OCI-LY7 (cell line): ENCODE measurements around the gene MEOX1. TPM values are rescaled to one million over a fixed set of nuclear protein-coding genes. Genes with fewer than 3 reads are reported as not detected.

ENCODE experiments used
- BruUV-seq: library from RNA; stranded (reverse); fragments of 400-500 nt; replicated peaks from 2 replicates; lab custom pipeline; 2021; lab: Mats Ljungman, UMichigan
- CTCF ChIA-PET: fragments of 300-600 bp; sonication (Branson Sonifier 250); formaldehyde crosslinking; loops from one replicate; lab custom pipeline; 2022; ENCODE audit warnings: antibody characterized with exemption; ENCODE audit not compliant: unreplicated experiment; lab: Charles Lee
- POLR2A ChIA-PET: fragments of 300-600 bp; sonication (Branson Sonifier 250); formaldehyde crosslinking; loops from one replicate; lab custom pipeline; 2022; ENCODE audit warnings: antibody characterized with exemption; lab: Charles Lee
- DNase-seq: peaks from one replicate; pipeline ENCODE4 v3.0.0-alpha.2; 2015; ENCODE audit warnings: low spot score
- H2AFZ ChIP-seq: fragments of 200-600 bp; sonication (generic), shearing (Covaris generic); 2 replicates; pipeline ENCODE4 v1.6.1; 2014; ENCODE audit warnings: mild to moderate bottlenecking, antibody characterized with exemption, low read length, moderate library complexity
- H3K27ac ChIP-seq: fragments of 200-600 bp; sonication (generic); 2 replicates; pipeline ENCODE4 v1.5.1; 2014; ENCODE audit warnings: mixed run types, low read depth, mild to moderate bottlenecking, moderate library complexity, low read length, inconsistent platforms; ENCODE audit not compliant: poor library complexity, severe bottlenecking
- H3K36me3 ChIP-seq: fragments of 200-600 bp; sonication (generic); 2 replicates; pipeline ENCODE4 v1.6.1; 2014; ENCODE audit warnings: mild to moderate bottlenecking, antibody characterized with exemption, low read length, moderate library complexity, mixed read lengths; ENCODE audit not compliant: insufficient read depth
- H3K4me1 ChIP-seq: fragments of 200-600 bp; sonication (generic); 2 replicates; pipeline ENCODE4 v1.5.1; 2014; ENCODE audit warnings: mild to moderate bottlenecking, low read length; ENCODE audit not compliant: insufficient read depth, poor library complexity, severe bottlenecking
- H3K4me2 ChIP-seq: fragments of 200-600 bp; sonication (generic); 2 replicates; pipeline ENCODE4 v1.6.1; 2014; ENCODE audit warnings: mild to moderate bottlenecking, low read length
- H3K4me3 ChIP-seq: fragments of 200-600 bp; sonication (generic); 2 replicates; pipeline ENCODE4 v1.5.1; 2014; ENCODE audit warnings: mild to moderate bottlenecking, low read depth, low read length; ENCODE audit not compliant: poor library complexity, severe bottlenecking
- H3K79me2 ChIP-seq: fragments of 200-600 bp; sonication (generic); 2 replicates; pipeline ENCODE4 v1.6.1; 2016; ENCODE audit warnings: low read depth, mild to moderate bottlenecking, low read length, moderate library complexity, mixed read lengths; ENCODE audit not compliant: insufficient read depth
- H3K9me2 ChIP-seq: fragments of 200-600 bp; sonication (generic); 2 replicates; pipeline ENCODE4 v1.6.1; 2016; ENCODE audit warnings: mild to moderate bottlenecking, low read length, mixed read lengths; ENCODE audit not compliant: insufficient read depth
- H3K9me3 ChIP-seq: fragments of 200-600 bp; sonication (generic); 2 replicates; pipeline ENCODE4 v1.6.1; 2014; ENCODE audit warnings: mild to moderate bottlenecking, mixed run types, low read length, mixed read lengths
- H4K20me1 ChIP-seq: fragments of 200-600 bp; sonication (generic); 2 replicates; pipeline ENCODE4 v1.6.1; 2014; ENCODE audit warnings: mild to moderate bottlenecking, antibody characterized with exemption, low read length, moderate library complexity, mixed read lengths; ENCODE audit not compliant: insufficient read depth
- CTCF ChIP-seq: fragments of 200-600 bp; sonication (generic); conservative IDR thresholded peaks from 2 replicates; pipeline ENCODE4 v1.5.1; 2014; ENCODE audit warnings: mild to moderate bottlenecking, antibody characterized with exemption, low read length, moderate library complexity, mixed read lengths
- EZH2phosphoT487 ChIP-seq: fragments of 200-600 bp; sonication (generic); IDR thresholded peaks from 2 replicates; pipeline ENCODE4 v1.6.1; 2018; ENCODE audit warnings: low read depth, borderline replicate concordance, mild to moderate bottlenecking, mixed run types, antibody characterized with exemption, low read length, moderate library complexity, mixed read lengths
- intact Hi-C: fragments of 100-400 bp; cut with micrococcal nuclease; formaldehyde crosslinking; loops from one replicate; pipeline ENCODE4 v1.10.0; 2022; ENCODE audit not compliant: unreplicated experiment
- total RNA-seq, 2 experiments: library from RNA; depleted of rRNA in 1 of 2; stranded (reverse); fragments of >200 nt in 1 of 2; shearing (Covaris generic) in 1 of 2; gene quantifications; 2 replicates each; pipeline ENCODE4 v1.2.3, GENCODE V29; 2014 to 2022

MEOX1 gene
- total RNA-seq, 2 experiments from 2014 or later = not detected

GRCh38 chr17:43652124-43652480 lies 9.6 kb downstream of the MEOX1 start:
- no TSS peak for BruUV-seq
- no peak overlapping the region for H3K4me2 ChIP-seq
- CTCF ChIA-PET = no interaction called here

GRCh38 chr17:43650471-43650870 lies 11.3 kb downstream of the MEOX1 start:
- Histone ChIP-seq H3K9me3 (no peaks in the 10 kb centered on the region), H2AFZ (no peak overlapping the region), H3K9me2 (no peaks in the 10 kb centered on the region), H3K4me3 (no peak overlapping the region), H3K4me2 (no peak overlapping the region), H3K36me3 (no peaks in the 10 kb centered on the region), H4K20me1 (no peaks in the 10 kb centered on the region), H3K27ac (no peak overlapping the region), H3K4me1 (peaks cover under 1% of the 10 kb centered on the region), H3K79me2 (no peaks in the 10 kb centered on the region)
- intact Hi-C loops = no loop called here
- POLR2A ChIA-PET = no interaction called here
- no TSS peak for BruUV-seq
- TF ChIP-seq CTCF = no peak
- DNase-seq = no peak
- CTCF ChIA-PET = no interaction called here

More at GRCh38 chr17:43652124-43652480, 9.6 kb downstream of the MEOX1 start:
- Histone ChIP-seq H2AFZ (no peak overlapping the region), H3K4me1 (peaks cover 11% of the 10 kb centered on the region), H3K36me3 (no peaks in the 10 kb centered on the region), H3K4me3 (no peak overlapping the region), H4K20me1 (no peaks in the 10 kb centered on the region), H3K27ac (no peak overlapping the region), H3K79me2 (no peaks in the 10 kb centered on the region), H3K9me2 (no peaks in the 10 kb centered on the region), H3K9me3 (no peaks in the 10 kb centered on the region)
- TF ChIP-seq CTCF = no peak
- TF ChIP-seq EZH2phosphoT487 = no peak
- no peak for DNase-seq
- POLR2A ChIA-PET = no interaction called here
- intact Hi-C loops = no loop called here

- H2AFZ ChIP-seq = no peak overlapping the region
- H3K4me3 ChIP-seq = no peak overlapping the region
- no peak overlapping the region for H3K4me2 ChIP-seq
- no peak for TF ChIP-seq CTCF
- no peak for TF ChIP-seq EZH2phosphoT487
- H3K79me2 ChIP-seq = no peaks in the 10 kb centered on the region
- intact Hi-C loops = no loop called here
- ChIA-PET CTCF (interaction anchor here (0.6 kb wide), 1 partner anchor 72 kb away, joined by 4 read pairs; no protein-coding TSS in a partner anchor), POLR2A (interaction anchor here (0.7 kb wide), 1 partner anchor 97 kb away, joined by 6 read pairs; no protein-coding TSS in a partner anchor)
- H3K4me1 ChIP-seq = no peaks in the 10 kb centered on the region
- BruUV-seq = no TSS peak
- no peaks in the 10 kb centered on the region for H3K9me3 ChIP-seq
- no peaks in the 10 kb centered on the region for H4K20me1 ChIP-seq
- no peak for DNase-seq
- no peaks in the 10 kb centered on the region for H3K36me3 ChIP-seq
- H3K9me2 ChIP-seq = no peaks in the 10 kb centered on the region
- H3K27ac ChIP-seq = no peak overlapping the region
Measured at GRCh38 chr17:43648916-43649315, 12.8 kb downstream of the MEOX1 start.
